WTC11 (cell line): ENCODE results near the gene ABCB6. TPM values are rescaled to one million over a fixed set of nuclear protein-coding genes. Genes with fewer than 3 reads are reported as not detected.

Experiments
- ATAC-seq: fragments of 200-7000 bp; cut with Tn5 transposase; 2 replicates; pipeline ENCODE4 v1.10.0; 2021; ENCODE audit warnings: mild to moderate bottlenecking, moderate library complexity
- CTCF ChIA-PET: fragments of 300-600 bp; sonication (Branson Sonifier 250); formaldehyde crosslinking; loops from one replicate; lab custom pipeline; 2021; ENCODE audit warnings: antibody characterized with exemption; lab: Charles Lee
- POLR2A ChIA-PET: fragments of 350-600 bp; sonication (Branson Sonifier 250); formaldehyde crosslinking; loops from one replicate; lab custom pipeline; 2021; ENCODE audit warnings: antibody characterized with exemption; lab: Charles Lee
- DNase-seq: peaks from one replicate; pipeline ENCODE4 v3.0.0; 2021; ENCODE audit warnings: low spot score
- H3K27ac Mint-ChIP-seq: 2 replicates; pipeline ENCODE4 v1.8.0; 2021; ENCODE audit warnings: mixed read lengths
- H3K27me3 Mint-ChIP-seq: 2 replicates; pipeline ENCODE4 v1.8.0; 2021; ENCODE audit warnings: low read depth, mild to moderate bottlenecking, moderate library complexity, mixed read lengths
- H3K36me3 Mint-ChIP-seq: 2 replicates; pipeline ENCODE4 v1.8.0; 2021; ENCODE audit warnings: mixed read lengths
- H3K4me1 Mint-ChIP-seq: 2 replicates; pipeline ENCODE4 v1.8.0; 2022; ENCODE audit warnings: mixed read lengths
- H3K4me3 Mint-ChIP-seq: 2 replicates; pipeline ENCODE4 v1.8.0; 2021; ENCODE audit warnings: mild to moderate bottlenecking, moderate library complexity, mixed read lengths
- H3K9me3 Mint-ChIP-seq: 2 replicates; pipeline ENCODE4 v1.8.0; 2021; ENCODE audit warnings: mixed read lengths
- ATF1 ChIP-seq: sonication (generic); formaldehyde crosslinking; IDR thresholded peaks from 2 replicates; pipeline ENCODE4 v1.8.1; 2023; ENCODE audit warnings: mild to moderate bottlenecking, moderate library complexity, missing genetic modification reagents
- FOXK1 ChIP-seq: sonication (generic); formaldehyde crosslinking; IDR thresholded peaks from 2 replicates; pipeline ENCODE4 v1.8.0; 2022; ENCODE audit warnings: mild to moderate bottlenecking, moderate library complexity, missing genetic modification reagents
- HMGXB4 ChIP-seq: sonication (generic); formaldehyde crosslinking; IDR thresholded peaks from 2 replicates; pipeline ENCODE4 v1.8.1; 2023; ENCODE audit warnings: mild to moderate bottlenecking, moderate library complexity, missing genetic modification reagents
- MYBL2 ChIP-seq: sonication (generic); formaldehyde crosslinking; IDR thresholded peaks from 2 replicates; pipeline ENCODE4 v1.8.1; 2023; ENCODE audit warnings: mild to moderate bottlenecking, moderate library complexity, missing genetic modification reagents
- RELA ChIP-seq: sonication (generic); formaldehyde crosslinking; IDR thresholded peaks from 2 replicates; pipeline ENCODE4 v1.8.1; 2022; ENCODE audit warnings: missing genetic modification reagents, mild to moderate bottlenecking, borderline replicate concordance
- RORB ChIP-seq: fragments of 250-450 bp; sonication (Bioruptor Pico); IDR thresholded peaks from 2 replicates; pipeline ENCODE4 v1.9.0; 2021; ENCODE audit warnings: mild to moderate bottlenecking
- TCF7 ChIP-seq: sonication (generic); formaldehyde crosslinking; IDR thresholded peaks from 2 replicates; pipeline ENCODE4 v1.8.0; 2022; ENCODE audit warnings: mild to moderate bottlenecking, low read depth, missing genetic modification reagents, moderate library complexity
- ZBTB43 ChIP-seq: sonication (generic); formaldehyde crosslinking; IDR thresholded peaks from 2 replicates; pipeline ENCODE4 v1.8.1; 2023; ENCODE audit warnings: mild to moderate bottlenecking, missing genetic modification reagents
- ZMAT4 ChIP-seq: fragments of 250-450 bp; sonication (Bioruptor Pico); IDR thresholded peaks from 2 replicates; pipeline ENCODE4 v1.9.0; 2021; ENCODE audit warnings: mild to moderate bottlenecking
- ZNF317 ChIP-seq: sonication (generic); formaldehyde crosslinking; IDR thresholded peaks from 2 replicates; pipeline ENCODE4 v1.8.1; 2023; ENCODE audit warnings: low read depth, mild to moderate bottlenecking, moderate library complexity, missing genetic modification reagents, borderline replicate concordance
- ZNF512 ChIP-seq: sonication (generic); formaldehyde crosslinking; IDR thresholded peaks from 2 replicates; pipeline ENCODE4 v1.8.1; 2022; ENCODE audit warnings: missing genetic modification reagents, borderline replicate concordance
- ZNF532 ChIP-seq: fragments of 250-450 bp; sonication (Bioruptor Pico); IDR thresholded peaks from 2 replicates; pipeline ENCODE4 v1.9.0; 2021; ENCODE audit warnings: mild to moderate bottlenecking, borderline replicate concordance
- ZSCAN18 ChIP-seq: fragments of 250-450 bp; sonication (Bioruptor Pico); IDR thresholded peaks from 2 replicates; pipeline ENCODE4 v2.1.2; 2022; ENCODE audit warnings: mild to moderate bottlenecking, moderate library complexity
- total RNA-seq: library from RNA; stranded (reverse); gene quantifications from 3 replicates; pipeline ENCODE4 v1.2.3, GENCODE V29; 2021

The ABCB6 gene
- total RNA-seq, 1 experiment from 2014 or later = 44.8 TPM

- CTCF ChIA-PET = interaction anchor here (1.2 to 2.4 kb wide), 4 partner anchors 10 to 67 kb away, joined by 4 to 21 read pairs (median 7); partner anchors contain the start of gene ABCB6
- peaks cover 47% of the 10 kb centered on the region for H3K36me3 Mint-ChIP-seq
- no peak for DNase-seq
- TF ChIP-seq FOXK1 (CRISPR knock-in tag) (no peak), MYBL2 (no peak)
- TF ChIP-seq, all 79 proteins: peak for 0
- Mint-ChIP-seq H3K4me3 (peak overlapping the region; percentile 69), H3K9me3 (no peaks in the 10 kb centered on the region), H3K27me3 (no peaks in the 10 kb centered on the region), H3K4me1 (peaks cover 12% of the 10 kb centered on the region), H3K27ac (no peak overlapping the region)
- no peak for ATAC-seq
- POLR2A ChIA-PET = interaction anchor here (0.5 to 2.4 kb wide), 4 partner anchors 10 to 25 kb away, joined by 3 to 18 read pairs (median 9); partner anchors contain the start of genes ABCB6, GLB1L, STK16 and TUBA4B
These were observed 9.5 kb upstream of the ABCB6 start for GRCh38 chr2:219228041-219228910.

GRCh38 chr2:219225350-219225749 is 6.6 kb upstream of the ABCB6 start:
- no peaks in the 10 kb centered on the region for H3K27me3 Mint-ChIP-seq
- H3K27ac Mint-ChIP-seq = no peak overlapping the region

GRCh38 chr2:219223831-219224610 is 5.3 kb upstream of the ABCB6 start:
- Mint-ChIP-seq H3K4me3 (no peak overlapping the region), H3K9me3 (no peaks in the 10 kb centered on the region), H3K27ac (no peak overlapping the region), H3K27me3 (no peaks in the 10 kb centered on the region), H3K36me3 (peaks cover 48% of the 10 kb centered on the region), H3K4me1 (peaks cover 15% of the 10 kb centered on the region)
- DNase-seq = no peak
- no peak for ATAC-seq
- POLR2A ChIA-PET = no interaction called here
- CTCF ChIA-PET = no interaction called here
- no peak for TF ChIP-seq RELA (CRISPR knock-in tag)
- no peak for TF ChIP-seq MYBL2
- TF ChIP-seq RORB (CRISPR knock-in tag) = no peak
- TF ChIP-seq ZNF532 (CRISPR knock-in tag) = no peak
- TF ChIP-seq ZNF317 (CRISPR knock-in tag) = no peak
- no peak for TF ChIP-seq ZSCAN18 (CRISPR knock-in tag)
- TF ChIP-seq TCF7 (CRISPR knock-in tag) = no peak
- TF ChIP-seq ZMAT4 (CRISPR knock-in tag) = no peak
- TF ChIP-seq ZBTB43 (CRISPR knock-in tag) = no peak

More at GRCh38 chr2:219225350-219225749, 6.6 kb upstream of the ABCB6 start:
- ChIA-PET POLR2A (no interaction called here), CTCF (no interaction called here)
- Mint-ChIP-seq H3K4me3 (no peak overlapping the region), H3K9me3 (no peaks in the 10 kb centered on the region), H3K36me3 (peaks cover 43% of the 10 kb centered on the region), H3K4me1 (peaks cover 10% of the 10 kb centered on the region)
- TF ChIP-seq ZNF512 (CRISPR knock-in tag) (no peak), RORB (CRISPR knock-in tag) (no peak), HMGXB4 (CRISPR knock-in tag) (no peak), ATF1 (CRISPR knock-in tag) (no peak)
- DNase-seq (no peak), ATAC-seq (no peak)
